Measurements from ENCODE around the gene CREB3L4. TPM values are rescaled to one million over a fixed set of nuclear protein-coding genes. Genes with fewer than 3 reads are reported as not detected.

The CREB3L4 gene
- total RNA-seq, 1 donor from 2014 or later = 5.1 TPM

Small RNA genes within 50 kb of the gene (microRNA-seq; reads per million reads assigned to microRNA genes)
- not detected for gene MIR6737 (ENCODE audit: borderline number of aligned reads)

Other genes starting within 250 kb of the CREB3L4 start
- 36.7 TPM for gene INTS3, start 239.9 kb upstream of the CREB3L4 start, total RNA-seq
- gene SLC27A3, start 192.5 kb upstream of the CREB3L4 start, total RNA-seq = 87.4 TPM
- 37.4 TPM for gene GATAD2B, start 44.9 kb upstream of the CREB3L4 start, total RNA-seq
- 67.5 TPM for gene DENND4B, start 21.2 kb upstream of the CREB3L4 start, total RNA-seq
- 36.4 TPM for gene CRTC2, start 9.3 kb upstream of the CREB3L4 start, total RNA-seq
- 92.2 TPM for gene SLC39A1, start 4.4 kb upstream of the CREB3L4 start, total RNA-seq
- 102 TPM for gene JTB, start 9.8 kb downstream of the CREB3L4 start, total RNA-seq
- 144 TPM for gene RAB13, start 18.4 kb downstream of the CREB3L4 start, total RNA-seq
- gene RPS27, start 22.9 kb downstream of the CREB3L4 start, total RNA-seq = 1,095 TPM
- not detected for gene NUP210L, start 187.2 kb downstream of the CREB3L4 start, total RNA-seq
- gene TPM3, start 224.2 kb downstream of the CREB3L4 start, total RNA-seq = 294 TPM
- not detected for gene CFAP141, start 238.4 kb downstream of the CREB3L4 start, total RNA-seq